Measurements from ENCODE around the gene DENND6B.
"Not testable (repeated sequence)": the region's sequence is repeated elsewhere in the genome, so short reads cannot be mapped to it uniquely, and the experiment has no call there.

DENND6B gene

GRCh38 chr22:50274771-50275170, 52.0 kb downstream of the DENND6B start:
- in situ Hi-C loops (cut with HindIII; ENCODE audit: low sequenced_read_pairs) = no loop called here

- in situ Hi-C loops (cut with HindIII; ENCODE audit: low sequenced_read_pairs) = no loop called here
Measured at GRCh38 chr22:50274311-50274710, 52.5 kb downstream of the DENND6B start.

- in situ Hi-C loops (cut with HindIII; ENCODE audit: low sequenced_read_pairs) = not testable (repeated sequence)
Measured at GRCh38 chr22:50273781-50274180, 53.0 kb downstream of the DENND6B start.

DNA sequence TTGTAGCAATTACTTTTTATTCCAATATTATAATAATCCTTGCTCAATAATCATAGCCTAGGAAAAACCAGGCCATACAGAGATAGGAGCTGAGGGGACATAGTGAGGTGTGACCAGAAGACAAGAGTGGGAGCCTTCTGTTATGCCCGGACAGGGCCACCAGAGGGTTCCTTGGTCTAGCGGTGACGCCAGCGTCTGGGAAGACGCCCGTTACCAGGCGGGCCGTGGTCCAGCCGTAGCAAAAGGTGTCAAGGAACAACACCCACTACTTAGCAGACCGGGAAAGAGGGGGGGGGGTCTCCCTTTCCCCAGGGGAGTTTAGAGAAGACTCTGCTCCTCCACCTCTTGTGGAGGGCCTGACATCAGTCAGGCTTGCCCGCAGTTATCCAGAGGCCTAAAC, 53.5 kb downstream of the DENND6B start:
- in situ Hi-C loops (cut with HindIII; ENCODE audit: low sequenced_read_pairs) = not testable (repeated sequence)

DNA sequence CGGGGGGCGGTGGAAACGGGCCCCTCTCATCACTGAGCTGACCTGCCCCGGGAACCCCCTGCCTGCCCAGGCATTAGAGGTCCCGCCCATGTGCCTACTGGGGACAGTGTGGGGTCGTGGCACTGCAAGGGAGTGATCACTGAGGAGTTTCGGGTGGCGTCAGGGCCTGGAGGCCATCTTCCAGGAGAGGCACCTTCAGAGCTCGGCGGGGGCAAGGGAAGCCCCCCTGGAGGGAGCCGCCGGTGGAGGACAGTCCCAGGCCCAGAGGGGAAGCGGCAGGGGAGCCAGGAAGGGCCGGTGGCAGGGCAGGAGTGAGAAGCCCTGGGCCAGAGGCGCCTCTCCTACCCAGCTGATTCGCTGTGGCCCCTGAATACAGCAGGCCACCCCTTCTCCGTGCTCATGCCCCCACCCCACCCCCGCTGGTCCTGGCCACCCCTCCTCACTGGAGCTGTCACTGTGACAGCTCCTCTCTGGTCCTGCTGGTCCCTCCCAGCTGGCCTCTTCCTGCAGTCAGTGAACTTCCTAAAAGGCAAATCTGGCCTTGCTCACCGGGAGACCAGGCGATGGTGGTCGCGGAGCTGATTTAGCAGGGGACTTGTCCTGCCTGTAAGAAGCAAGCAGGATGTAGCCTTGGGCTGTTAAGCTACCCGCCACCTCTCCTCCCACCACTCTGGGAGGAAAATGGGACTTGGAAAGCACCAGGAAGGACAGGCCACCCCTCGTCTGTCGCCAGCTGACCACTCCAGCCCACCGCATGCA, 54.6 kb downstream of the DENND6B start:
- in situ Hi-C loops (cut with HindIII; ENCODE audit: low sequenced_read_pairs) = no loop called here

DNA sequence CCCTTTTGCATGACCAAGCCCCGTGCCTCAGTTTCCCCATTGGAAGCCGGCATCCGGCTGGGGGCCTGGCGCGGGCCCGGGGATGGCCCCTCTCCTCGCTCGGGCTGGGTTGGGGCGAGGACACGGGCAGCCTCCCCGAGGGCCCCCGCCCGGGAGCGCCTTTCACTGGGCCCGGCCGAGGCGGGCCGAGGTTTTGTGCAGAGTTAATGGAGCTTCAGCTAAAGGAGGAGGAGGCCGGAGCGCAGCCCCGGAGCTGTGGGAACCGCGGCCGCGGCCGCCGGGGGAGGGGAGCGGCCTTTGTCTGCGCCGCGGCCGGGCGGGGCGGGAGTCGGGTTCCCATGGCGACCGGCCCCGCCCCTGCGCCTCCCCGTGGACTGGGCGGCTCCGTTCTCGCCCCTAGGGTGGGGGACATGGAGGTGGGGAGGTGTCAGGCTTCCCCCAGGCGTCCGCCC, 55.3 kb downstream of the DENND6B start:
- in situ Hi-C loops (cut with HindIII; ENCODE audit: low sequenced_read_pairs) = no loop called here

- in situ Hi-C loops (cut with HindIII; ENCODE audit: low sequenced_read_pairs) = no loop called here
Measured at GRCh38 chr22:50270666-50271394, 56.0 kb downstream of the DENND6B start.

DNA sequence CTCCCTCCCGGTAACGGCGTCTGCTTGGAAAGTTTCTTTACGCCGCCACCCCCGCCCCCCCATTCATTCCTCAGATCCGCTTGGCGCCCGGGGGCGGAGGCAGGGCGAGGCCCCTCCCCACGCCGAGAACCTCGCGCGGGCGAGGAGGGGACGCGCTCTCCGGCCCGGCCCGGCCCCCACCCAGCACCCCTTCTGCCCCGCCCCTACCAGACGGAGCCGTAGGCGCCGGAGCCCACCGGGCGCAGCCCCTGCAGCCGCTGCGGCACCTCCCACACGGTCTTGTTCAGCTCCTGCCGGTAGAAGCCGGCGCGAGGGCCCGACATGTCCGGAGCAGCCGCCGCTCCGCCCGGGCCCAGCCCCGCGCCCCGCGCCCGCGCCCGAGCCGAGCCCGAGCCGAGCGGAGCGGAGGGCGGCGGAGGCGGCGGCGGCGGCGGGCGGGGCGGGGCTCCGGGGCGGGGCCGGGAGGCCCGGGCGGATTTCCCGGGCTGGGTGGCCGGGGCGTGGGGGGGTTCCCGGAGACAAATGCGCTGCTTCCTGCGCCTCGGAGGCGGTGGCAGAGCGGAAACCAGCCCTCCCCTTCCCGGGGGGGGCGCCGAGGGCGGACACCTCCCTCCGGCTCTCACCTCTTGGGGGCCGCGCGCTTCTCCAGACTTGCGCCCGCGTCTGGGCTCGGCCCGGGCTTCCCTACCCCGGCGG, 56.7 kb downstream of the DENND6B start, which contains the start of gene MAPK11:
TSS of gene MAPK11 (minus strand) at position 411 of the 696 bp plus-strand sequence. CDS start at position 323, 88 bp downstream.
- in situ Hi-C loops (cut with HindIII; ENCODE audit: low sequenced_read_pairs) = no loop called here

GRCh38 chr22:50269573-50269969, 57.2 kb downstream of the DENND6B start:
- in situ Hi-C loops (cut with HindIII; ENCODE audit: low sequenced_read_pairs) = no loop called here

GRCh38 chr22:50268655-50269113, 58.1 kb downstream of the DENND6B start:
- in situ Hi-C loops (cut with HindIII; ENCODE audit: low sequenced_read_pairs) = no loop called here

DNA sequence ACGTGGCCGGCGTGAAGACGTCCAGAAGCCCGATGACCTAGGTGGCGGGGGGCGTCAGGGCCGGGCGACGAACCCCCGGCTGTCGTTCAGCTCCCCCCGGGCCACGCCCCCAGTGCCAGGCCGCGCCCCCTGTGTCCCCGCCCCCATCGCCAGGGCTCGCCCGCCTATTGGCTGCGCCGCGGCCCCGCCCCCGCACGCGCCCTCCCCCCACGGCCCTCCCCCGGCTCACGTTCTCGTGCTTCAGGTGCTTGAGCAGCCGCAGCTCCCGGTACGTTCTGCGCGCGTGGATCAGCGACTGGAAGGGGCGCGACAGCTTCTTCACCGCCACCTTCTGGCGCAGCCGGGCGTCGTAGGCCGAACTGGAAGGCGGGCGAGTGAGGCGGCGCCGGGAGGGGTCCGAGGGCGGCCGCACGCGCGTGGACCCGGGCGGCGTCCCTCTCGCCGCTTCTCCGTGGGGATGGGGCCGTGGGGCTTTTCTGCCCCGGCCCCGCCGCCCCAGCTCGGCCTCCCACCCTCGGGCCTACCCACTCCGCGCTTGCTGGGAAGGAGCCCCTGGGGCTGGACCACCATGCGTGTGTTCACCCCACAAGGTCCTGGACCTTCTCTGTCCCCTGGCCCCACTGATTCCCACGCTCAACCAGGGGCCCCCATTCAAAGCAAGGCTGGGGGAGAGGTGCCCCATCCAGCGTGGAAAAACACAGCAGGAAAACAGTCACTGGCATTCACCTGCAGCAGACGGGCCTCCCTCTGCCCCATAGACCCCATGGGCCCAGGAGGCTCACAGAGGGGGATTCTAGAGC, 59.0 kb downstream of the DENND6B start:
- in situ Hi-C loops (cut with HindIII; ENCODE audit: low sequenced_read_pairs) = no loop called here

GRCh38 chr22:50266994-50267393, 59.8 kb downstream of the DENND6B start:
- in situ Hi-C loops (cut with HindIII; ENCODE audit: low sequenced_read_pairs) = no loop called here

GRCh38 chr22:50264946-50265669, 61.7 kb downstream of the DENND6B start:
- in situ Hi-C loops (cut with HindIII; ENCODE audit: low sequenced_read_pairs) = no loop called here

DNA sequence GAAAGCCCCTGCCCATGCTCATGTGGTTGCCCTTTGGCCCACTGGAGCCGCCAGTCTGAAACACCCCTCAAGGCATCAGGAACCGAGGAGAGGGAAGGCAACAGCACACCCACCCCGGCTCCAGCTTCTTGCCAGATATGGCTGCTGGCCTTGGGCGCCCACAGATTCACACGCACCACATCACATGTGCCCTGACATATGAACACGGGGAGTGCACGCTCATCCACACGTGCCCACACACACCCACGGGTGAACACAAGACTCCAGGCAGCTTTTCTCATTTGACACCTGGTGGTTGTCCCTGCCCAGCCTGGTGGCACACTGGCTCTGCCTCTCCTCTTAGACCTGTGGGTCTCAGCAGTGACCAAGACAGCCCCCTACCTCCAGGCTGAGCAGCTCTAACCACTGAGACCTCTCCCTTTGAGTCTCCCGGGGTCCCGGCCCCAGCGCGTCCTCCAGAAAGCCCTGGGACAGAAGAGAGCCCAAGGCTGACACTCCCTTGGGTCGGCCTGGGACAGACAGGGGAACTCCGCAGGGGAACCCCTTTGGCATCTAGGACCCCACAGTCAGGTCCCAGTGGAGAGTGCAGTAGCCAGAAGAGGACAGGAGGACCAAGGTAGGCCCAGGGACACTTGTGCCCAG, 62.6 kb downstream of the DENND6B start:
- in situ Hi-C loops (cut with HindIII; ENCODE audit: low sequenced_read_pairs) = no loop called here

DNA sequence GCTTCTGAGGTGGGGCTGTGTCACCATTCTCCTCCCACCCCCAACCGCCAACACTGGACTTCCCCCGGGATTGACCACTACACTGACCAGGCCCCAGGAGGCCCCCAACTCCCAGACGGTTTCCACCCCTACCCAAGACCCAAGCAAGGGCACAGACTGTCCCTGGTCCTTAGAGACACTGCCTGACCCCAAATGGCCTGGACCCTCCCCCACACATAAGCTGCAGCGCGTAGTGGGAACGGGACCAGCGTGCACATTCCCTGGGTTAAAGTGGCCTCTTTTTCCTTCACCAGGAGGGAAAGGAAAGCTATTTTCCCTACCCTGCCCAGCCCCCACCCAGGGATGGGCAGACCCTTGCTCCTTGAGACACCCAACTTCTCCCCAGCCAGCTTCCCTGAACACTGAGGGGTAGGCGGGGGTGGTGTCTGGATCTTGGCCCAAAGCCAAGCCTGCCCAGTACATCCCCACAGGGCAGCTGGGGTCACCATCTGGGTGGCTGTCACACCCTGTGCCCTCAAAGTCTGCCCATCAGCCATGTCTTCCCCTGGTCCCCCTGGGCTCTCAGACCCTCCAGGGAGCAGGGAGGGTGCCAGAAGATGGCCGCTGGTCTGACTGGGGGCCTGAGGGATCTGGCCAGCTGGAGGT, 63.7 kb downstream of the DENND6B start:
- in situ Hi-C loops (cut with HindIII; ENCODE audit: low sequenced_read_pairs) = no loop called here

GRCh38 chr22:50262460-50262911, 64.3 kb downstream of the DENND6B start:
- in situ Hi-C loops (cut with HindIII; ENCODE audit: low sequenced_read_pairs) = no loop called here

DNA sequence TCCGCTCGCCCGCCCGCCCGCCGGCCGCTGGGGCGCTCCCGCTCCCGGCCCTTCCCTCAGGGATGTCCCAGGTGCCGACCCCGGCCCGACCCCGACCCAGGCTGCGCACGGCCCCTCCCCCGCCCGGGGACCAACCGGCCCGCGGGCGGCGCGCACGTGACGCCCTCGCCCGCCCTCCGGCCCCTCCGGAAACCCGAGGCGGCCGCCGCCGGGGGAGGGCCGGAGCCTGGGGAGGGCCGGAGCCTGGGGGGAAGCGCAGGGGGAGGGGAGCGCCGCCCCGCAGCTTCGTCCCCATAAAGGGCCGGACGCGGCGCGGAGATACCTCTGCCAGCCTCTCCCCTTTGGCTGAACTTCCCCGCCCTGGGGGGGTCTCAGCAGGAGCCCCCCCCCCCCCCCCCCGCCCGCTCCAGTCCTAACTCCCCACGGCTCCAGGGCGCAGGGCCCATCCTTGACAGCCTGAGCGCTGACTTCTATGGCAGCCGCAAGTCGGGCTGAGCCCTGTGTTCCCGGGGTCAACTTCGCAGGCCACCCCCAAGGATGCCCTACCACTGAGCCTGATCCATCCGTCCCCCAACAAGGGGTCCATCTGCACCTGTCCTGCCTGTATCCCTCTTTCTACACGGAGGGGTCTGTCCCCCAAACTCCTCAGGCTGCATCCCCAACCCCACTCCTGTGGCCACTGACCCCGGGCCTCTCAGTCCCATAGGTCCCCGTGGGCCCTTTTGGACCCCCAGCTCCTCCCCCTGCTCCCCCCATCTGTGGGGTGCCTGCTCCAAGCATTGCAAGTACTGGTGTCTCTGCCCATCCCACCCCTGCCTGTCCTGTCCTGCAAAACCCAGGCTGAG, 65.0 kb downstream of the DENND6B start, which contains the start of gene MAPK12:
TSS of gene MAPK12 (minus strand) at position 69 of the 845 bp plus-strand sequence. CDS start 174 bp downstream, outside the sequence.
- in situ Hi-C loops (cut with HindIII; ENCODE audit: low sequenced_read_pairs) = no loop called here
